Activated B cell treated with CpG ODN at 0.5 μM for 24 hours (primary cell): ENCODE results near the gene ABHD17C. TPM values are rescaled to one million over a fixed set of nuclear protein-coding genes. Genes with fewer than 3 reads are reported as not detected.

Source experiments
- ATAC-seq: fragments of 200-7000 bp; cut with Tn5 transposase; one replicate; pipeline ENCODE4 v1.10.0; 2021; ENCODE audit warnings: low read depth, mild to moderate bottlenecking, moderate library complexity
- CTCF ChIA-PET: fragments of 350-600 bp; sonication (Branson Sonifier 250); formaldehyde crosslinking; loops from one replicate; lab custom pipeline; 2021; ENCODE audit warnings: antibody characterized with exemption; lab: Charles Lee
- POLR2A ChIA-PET: fragments of 350-600 bp; sonication (Branson Sonifier 250); formaldehyde crosslinking; loops from one replicate; lab custom pipeline; 2021; ENCODE audit warnings: antibody characterized with exemption; lab: Charles Lee
- DNase-seq: peaks from one replicate; pipeline ENCODE4 v3.0.0; 2022
- H3K27ac Mint-ChIP-seq: one replicate; pipeline ENCODE4 v1.8.0; 2020; ENCODE audit warnings: mixed read lengths
- H3K27me3 Mint-ChIP-seq: one replicate; pipeline ENCODE4 v1.8.0; 2021; ENCODE audit warnings: mixed read lengths
- H3K36me3 Mint-ChIP-seq: one replicate; pipeline ENCODE4 v1.8.0; 2021; ENCODE audit warnings: low read depth, mixed read lengths
- H3K4me1 Mint-ChIP-seq: one replicate; pipeline ENCODE4 v1.8.0; 2021; ENCODE audit warnings: mixed read lengths
- H3K4me3 Mint-ChIP-seq: one replicate; pipeline ENCODE4 v1.8.0; 2020; ENCODE audit warnings: mild to moderate bottlenecking, mixed read lengths
- H3K9me3 Mint-ChIP-seq: one replicate; pipeline ENCODE4 v1.8.0; 2020; ENCODE audit warnings: mixed read lengths
- intact Hi-C: fragments of 100-400 bp; cut with micrococcal nuclease; formaldehyde crosslinking; loops from one replicate; pipeline ENCODE4 v1.15.1; 2024
- total RNA-seq: library from RNA; stranded (reverse); gene quantifications from 2 replicates; pipeline ENCODE4 v1.2.3, GENCODE V29; 2022
- TF ChIP-seq, protein P1 (sequence below): fragments of 200-600 bp; IDR thresholded peaks from one replicate; pipeline ENCODE4 v1.8.0; 2022; ENCODE audit warnings: antibody characterized with exemption, mild to moderate bottlenecking

ABHD17C gene
- total RNA-seq, 1 donor from 2014 or later: 2.4 TPM

- Mint-ChIP-seq H3K9me3 (no peaks in the 10 kb centered on the region), H3K27me3 (peaks cover 13% of the 10 kb centered on the region), H3K4me1 (no peaks in the 10 kb centered on the region), H3K4me3 (no peak overlapping the region), H3K36me3 (no peaks in the 10 kb centered on the region), H3K27ac (no peak overlapping the region)
- no peak for ATAC-seq
- TF ChIP-seq, protein P1, sequence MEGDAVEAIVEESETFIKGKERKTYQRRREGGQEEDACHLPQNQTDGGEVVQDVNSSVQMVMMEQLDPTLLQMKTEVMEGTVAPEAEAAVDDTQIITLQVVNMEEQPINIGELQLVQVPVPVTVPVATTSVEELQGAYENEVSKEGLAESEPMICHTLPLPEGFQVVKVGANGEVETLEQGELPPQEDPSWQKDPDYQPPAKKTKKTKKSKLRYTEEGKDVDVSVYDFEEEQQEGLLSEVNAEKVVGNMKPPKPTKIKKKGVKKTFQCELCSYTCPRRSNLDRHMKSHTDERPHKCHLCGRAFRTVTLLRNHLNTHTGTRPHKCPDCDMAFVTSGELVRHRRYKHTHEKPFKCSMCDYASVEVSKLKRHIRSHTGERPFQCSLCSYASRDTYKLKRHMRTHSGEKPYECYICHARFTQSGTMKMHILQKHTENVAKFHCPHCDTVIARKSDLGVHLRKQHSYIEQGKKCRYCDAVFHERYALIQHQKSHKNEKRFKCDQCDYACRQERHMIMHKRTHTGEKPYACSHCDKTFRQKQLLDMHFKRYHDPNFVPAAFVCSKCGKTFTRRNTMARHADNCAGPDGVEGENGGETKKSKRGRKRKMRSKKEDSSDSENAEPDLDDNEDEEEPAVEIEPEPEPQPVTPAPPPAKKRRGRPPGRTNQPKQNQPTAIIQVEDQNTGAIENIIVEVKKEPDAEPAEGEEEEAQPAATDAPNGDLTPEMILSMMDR: no peak
- DNase-seq: no peak
- ChIA-PET POLR2A (no interaction called here), CTCF (interaction anchor here (1.7 kb wide), 1 partner anchor 9 kb away, joined by 9 read pairs; no protein-coding TSS in a partner anchor)
- intact Hi-C loops: no loop called here
Observed at GRCh38 chr15:80785811-80786354, 90.8 kb downstream of the ABHD17C start.

GRCh38 chr15:80787316-80787715 lies 92.2 kb downstream of the ABHD17C start:
- no peaks in the 10 kb centered on the region for H3K9me3 Mint-ChIP-seq
- POLR2A ChIA-PET: no interaction called here
- no peaks in the 10 kb centered on the region for H3K36me3 Mint-ChIP-seq
- TF ChIP-seq, protein P1: no peak
- H3K4me1 Mint-ChIP-seq: no peaks in the 10 kb centered on the region
- no peak for ATAC-seq
- no peak overlapping the region for H3K27ac Mint-ChIP-seq
- H3K4me3 Mint-ChIP-seq: no peak overlapping the region
- CTCF ChIA-PET: no interaction called here
- H3K27me3 Mint-ChIP-seq: peaks cover 10% of the 10 kb centered on the region
- intact Hi-C loops: no loop called here
- DNase-seq: no peak

- TF ChIP-seq, protein P1: no peak
- no peak overlapping the region for H3K4me3 Mint-ChIP-seq
- intact Hi-C loops: no loop called here
- no peak overlapping the region for H3K27ac Mint-ChIP-seq
- peaks cover 7% of the 10 kb centered on the region for H3K27me3 Mint-ChIP-seq
- ChIA-PET CTCF (no interaction called here), POLR2A (no interaction called here)
- no peaks in the 10 kb centered on the region for H3K36me3 Mint-ChIP-seq
- no peaks in the 10 kb centered on the region for H3K4me1 Mint-ChIP-seq
- H3K9me3 Mint-ChIP-seq: no peaks in the 10 kb centered on the region
- ATAC-seq (no peak), DNase-seq (no peak)
Observed at GRCh38 chr15:80788536-80788935, 93.4 kb downstream of the ABHD17C start.

GRCh38 chr15:80789296-80789695 lies 94.2 kb downstream of the ABHD17C start:
- H3K4me1 Mint-ChIP-seq: no peaks in the 10 kb centered on the region
- CTCF ChIA-PET: no interaction called here

DNA sequence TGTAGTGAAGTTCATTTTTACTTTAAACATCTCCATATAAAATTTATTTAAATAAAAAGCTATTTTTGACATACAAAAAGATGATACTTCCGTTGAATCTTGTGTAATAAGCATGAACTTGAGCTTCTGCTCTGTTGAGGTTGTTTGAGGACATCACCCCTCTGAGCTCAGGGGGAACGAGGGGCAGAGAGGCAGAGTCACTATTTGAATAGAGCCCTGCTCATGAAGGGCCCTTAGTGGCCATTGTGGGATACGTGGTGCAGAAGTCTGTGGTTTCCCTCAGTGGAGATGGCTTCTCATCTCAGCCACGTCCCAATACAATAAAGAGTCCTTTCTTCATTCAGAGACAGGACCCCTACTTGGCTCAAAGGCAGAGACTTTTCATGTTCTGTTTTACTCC lies 94.7 kb downstream of the ABHD17C start:
- Mint-ChIP-seq H3K36me3 (no peaks in the 10 kb centered on the region), H3K27me3 (peaks cover 6% of the 10 kb centered on the region), H3K4me1 (no peaks in the 10 kb centered on the region), H3K9me3 (no peaks in the 10 kb centered on the region), H3K27ac (no peak overlapping the region), H3K4me3 (no peak overlapping the region)
- CTCF ChIA-PET: no interaction called here
- intact Hi-C loops: no loop called here
- no peak for ATAC-seq
- POLR2A ChIA-PET: no interaction called here
- TF ChIP-seq, protein P1: no peak
- DNase-seq: no peak

More at GRCh38 chr15:80789296-80789695, 94.2 kb downstream of the ABHD17C start:
- H3K4me3 Mint-ChIP-seq: no peak overlapping the region
- POLR2A ChIA-PET: no interaction called here
- peaks cover 7% of the 10 kb centered on the region for H3K27me3 Mint-ChIP-seq
- ATAC-seq: no peak
- H3K9me3 Mint-ChIP-seq: no peaks in the 10 kb centered on the region
- H3K36me3 Mint-ChIP-seq: no peaks in the 10 kb centered on the region
- DNase-seq: no peak
- TF ChIP-seq, protein P1: no peak
- H3K27ac Mint-ChIP-seq: no peak overlapping the region
- intact Hi-C loops: no loop called here
